ENCODE results near the gene TNNI2. TPM values are rescaled to one million over a fixed set of nuclear protein-coding genes. Genes with fewer than 3 reads are reported as not detected.

TNNI2 gene
- polyA plus RNA-seq, 1 of the 3 experiments (the other 2 are of a cell fraction) = not detected

- DNase-seq = peak; percentile 97
- Histone ChIP-seq H3K4me2 (no peak overlapping the region), H3K27me3 (ENCODE audit: insufficient read depth) (no peaks in the 10 kb centered on the region), H3K27ac (ENCODE audit: low read depth in 2 of 2, low read length in 1 of 2) (peak overlapping the region in 1 of 2 experiments; percentile 72; a peak in 1 of 4 replicates), H3K4me1 (ENCODE audit: control insufficient read depth in 1 of 2, insufficient read depth in 2 of 2, low read depth in 1 of 2, low read length in 1 of 2) (peaks cover 0 to 21% of the 10 kb centered on the region in 2 experiments; a peak in 1 of 4 replicates), H3K9me3 (no peaks in the 10 kb centered on the region), H3K36me3 (replicated peaks in 1 of 2; ENCODE audit: control insufficient read depth in 1 of 2, insufficient read depth in 2 of 2, low read length in 1 of 2) (no peaks in the 10 kb centered on the region), H3K4me3 (ENCODE audit: low read depth in 2 of 2, low read length in 1 of 2) (no peak overlapping the region; a peak in 1 of 4 replicates), H3K9ac (no peak overlapping the region), H2AFZ (ENCODE audit: low read depth) (no peak overlapping the region), H4K20me1 (ENCODE audit: insufficient read depth) (no peaks in the 10 kb centered on the region), H3K79me2 (ENCODE audit: insufficient read depth) (no peaks in the 10 kb centered on the region), H3K9me2 (no peaks in the 10 kb centered on the region), H3F3A (replicated peaks; ENCODE audit: insufficient read depth) (no peaks in the 10 kb centered on the region)
- 25% methylated on average over 20 of the region's 23 CpGs for WGBS (ENCODE audit: low lambda C conversion rate)
- CTCF ChIA-PET = interaction anchor here (0.5 to 4.8 kb wide), 83 partner anchors 9 to 576 kb away, joined by 3 to 179 read pairs (median 5); partner anchors contain the start of genes H19, LSP1, MRPL23 and PRR33
- POLR2A ChIA-PET = interaction anchor here (0.6 to 3.3 kb wide), 14 partner anchors 11 to 269 kb away, joined by 3 to 20 read pairs (median 4); partner anchors contain the start of gene H19
- TF ChIP-seq TAF1 (IDR thresholded peaks at IDR 0.05; ENCODE audit: borderline replicate concordance, low read depth, low read length) (no peak), GABPA (IDR thresholded peaks at IDR 0.05; ENCODE audit: low read depth) (no peak), MXI1 (IDR thresholded peaks at IDR 0.05; ENCODE audit: low read depth, low read length) (no peak), CHD2 (IDR thresholded peaks at IDR 0.05; ENCODE audit: low read length, partially characterized antibody) (no peak), SMC3 (IDR thresholded peaks at IDR 0.05; ENCODE audit: low read depth, low read length) (peak; percentile 93), TCF12 (IDR thresholded peaks at IDR 0.05) (no peak), FOXM1 (IDR thresholded peaks at IDR 0.05; ENCODE audit: low read depth) (no peak), PBX3 (IDR thresholded peaks at IDR 0.05) (no peak), NRF1 (IDR thresholded peaks at IDR 0.05; ENCODE audit: low read depth, low read length) (no peak), MAX (IDR thresholded peaks at IDR 0.05; ENCODE audit: low read depth) (no peak), RFX5 (IDR thresholded peaks at IDR 0.05; ENCODE audit: low read length) (no peak), EZH2phosphoT487 (IDR thresholded peaks at IDR 0.05; ENCODE audit: borderline replicate concordance, low read depth) (no peak), USF1 (IDR thresholded peaks at IDR 0.05; ENCODE audit: borderline replicate concordance, low read depth) (no peak), NFIC (IDR thresholded peaks at IDR 0.05; ENCODE audit: borderline replicate concordance) (0 out of 2 replicates have a peak, but pooled peaks have one; percentile 38), RAD21 (IDR thresholded peaks at IDR 0.05; ENCODE audit: low read length) (peak; percentile 89), ZBTB33 (IDR thresholded peaks at IDR 0.05; ENCODE audit: borderline replicate concordance, low read depth) (no peak), SIN3A (IDR thresholded peaks at IDR 0.05; ENCODE audit: borderline replicate concordance, low read depth, low read length) (no peak), CTCF (IDR thresholded peaks at IDR 0.05) (peak; percentile 82), ELF1 (IDR thresholded peaks at IDR 0.05) (no peak)
Observed at GRCh38 chr11:1882265-1883238, 43.8 kb downstream of the TNNI2 start.

Measured in SK-N-SH (cell line).